ENCODE measurements around the gene PPFIBP1.

- TF ChIP-seq CTCF (IDR thresholded peaks at IDR 0.05), result no peak
- TF ChIP-seq POLR2AphosphoS5 (IDR thresholded peaks at IDR 0.05), result no peak
- no peak for TF ChIP-seq POLR2A (IDR thresholded peaks at IDR 0.05)
Measured at GRCh38 chr12:27537855-27538675, 14.1 kb downstream of the PPFIBP1 start.

All from upper lobe of left lung (tissue), 4 donors.